ENCODE results near the gene KLK13. TPM values are rescaled to one million over a fixed set of nuclear protein-coding genes. Genes with fewer than 3 reads are reported as not detected.

The KLK13 gene
- total and polyA plus RNA-seq, 2 of the 13 experiments (the other 11 are each of a cell fraction or from before 2014, with no cell fraction given): 0.09 TPM; not detected in 1

GRCh38 chr19:51114087-51114729 is 49.3 kb upstream of the KLK13 start:
- Histone ChIP-seq H3K9ac (ENCODE audit: insufficient read depth, low read depth, low read length) (no peak overlapping the region), H3K9me3 (ENCODE audit: low read length) (no peaks in the 10 kb centered on the region), H3K79me2 (ENCODE audit: insufficient read depth, low read length) (no peaks in the 10 kb centered on the region), H3K4me3 (replicated peaks in 1 of 3; ENCODE audit: insufficient read depth in 1 of 3, low read depth in 2 of 3, low read length in 3 of 3) (no peak overlapping the region), H2AFZ (ENCODE audit: low read length) (no peak overlapping the region), H3K27me3 (ENCODE audit: control insufficient read depth in 1 of 2, insufficient read depth in 2 of 2, low read length in 2 of 2) (peaks cover 0 to 39% of the 10 kb centered on the region in 2 experiments; a peak in 3 of 5 replicates), H3K36me3 (replicated peaks in 1 of 2; ENCODE audit: control insufficient read depth in 1 of 2, insufficient read depth in 2 of 2, low read length in 2 of 2) (no peaks in the 10 kb centered on the region), H4K20me1 (ENCODE audit: insufficient read depth, low read length) (no peaks in the 10 kb centered on the region), H3K4me2 (ENCODE audit: low read depth, low read length) (no peak overlapping the region), H3K27ac (ENCODE audit: extremely low read length, insufficient read depth, low read length) (no peak overlapping the region), H3K4me1 (ENCODE audit: insufficient read depth, low read length) (no peaks in the 10 kb centered on the region)
- POLR2A ChIA-PET: no interaction called here
- 13% methylated on average over 4 of the region's 6 CpGs for WGBS (ENCODE audit: low lambda C conversion rate)
- BruUV-seq (replicated peaks): no TSS peak
- intact Hi-C loops (cut with micrococcal nuclease; ENCODE audit: unreplicated experiment): no loop called here
- no peak for FAIRE-seq
- no peak for ATAC-seq
- in situ Hi-C loops (cut with HindIII; ENCODE audit: extremely low pct_ligation_motif_present, low pct_unique_long_range_greater_than_20kb): no loop called here
- no peak for TF ChIP-seq FOXK2 (IDR thresholded peaks at IDR 0.05)
- no peak for TF ChIP-seq ZNF790 (CRISPR knock-in tag; IDR thresholded peaks at IDR 0.05; ENCODE audit: borderline replicate concordance)
- TF ChIP-seq, protein P1, sequence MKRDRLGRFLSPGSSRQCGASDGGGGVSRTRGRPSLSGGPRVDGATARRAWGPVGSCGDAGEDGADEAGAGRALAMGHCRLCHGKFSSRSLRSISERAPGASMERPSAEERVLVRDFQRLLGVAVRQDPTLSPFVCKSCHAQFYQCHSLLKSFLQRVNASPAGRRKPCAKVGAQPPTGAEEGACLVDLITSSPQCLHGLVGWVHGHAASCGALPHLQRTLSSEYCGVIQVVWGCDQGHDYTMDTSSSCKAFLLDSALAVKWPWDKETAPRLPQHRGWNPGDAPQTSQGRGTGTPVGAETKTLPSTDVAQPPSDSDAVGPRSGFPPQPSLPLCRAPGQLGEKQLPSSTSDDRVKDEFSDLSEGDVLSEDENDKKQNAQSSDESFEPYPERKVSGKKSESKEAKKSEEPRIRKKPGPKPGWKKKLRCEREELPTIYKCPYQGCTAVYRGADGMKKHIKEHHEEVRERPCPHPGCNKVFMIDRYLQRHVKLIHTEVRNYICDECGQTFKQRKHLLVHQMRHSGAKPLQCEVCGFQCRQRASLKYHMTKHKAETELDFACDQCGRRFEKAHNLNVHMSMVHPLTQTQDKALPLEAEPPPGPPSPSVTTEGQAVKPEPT (CRISPR knock-in tag; IDR thresholded peaks at IDR 0.05; ENCODE audit: low read depth): no peak
- TF ChIP-seq ZBTB8A (CRISPR knock-in tag; IDR thresholded peaks at IDR 0.05; ENCODE audit: borderline replicate concordance, low read depth): no peak
- TF ChIP-seq ZNF232 (CRISPR knock-in tag; IDR thresholded peaks at IDR 0.05; ENCODE audit: borderline replicate concordance): no peak
- TF ChIP-seq ZNF546 (CRISPR knock-in tag; conservative IDR thresholded peaks at IDR 0.05): no peak
- TF ChIP-seq, protein P2, sequence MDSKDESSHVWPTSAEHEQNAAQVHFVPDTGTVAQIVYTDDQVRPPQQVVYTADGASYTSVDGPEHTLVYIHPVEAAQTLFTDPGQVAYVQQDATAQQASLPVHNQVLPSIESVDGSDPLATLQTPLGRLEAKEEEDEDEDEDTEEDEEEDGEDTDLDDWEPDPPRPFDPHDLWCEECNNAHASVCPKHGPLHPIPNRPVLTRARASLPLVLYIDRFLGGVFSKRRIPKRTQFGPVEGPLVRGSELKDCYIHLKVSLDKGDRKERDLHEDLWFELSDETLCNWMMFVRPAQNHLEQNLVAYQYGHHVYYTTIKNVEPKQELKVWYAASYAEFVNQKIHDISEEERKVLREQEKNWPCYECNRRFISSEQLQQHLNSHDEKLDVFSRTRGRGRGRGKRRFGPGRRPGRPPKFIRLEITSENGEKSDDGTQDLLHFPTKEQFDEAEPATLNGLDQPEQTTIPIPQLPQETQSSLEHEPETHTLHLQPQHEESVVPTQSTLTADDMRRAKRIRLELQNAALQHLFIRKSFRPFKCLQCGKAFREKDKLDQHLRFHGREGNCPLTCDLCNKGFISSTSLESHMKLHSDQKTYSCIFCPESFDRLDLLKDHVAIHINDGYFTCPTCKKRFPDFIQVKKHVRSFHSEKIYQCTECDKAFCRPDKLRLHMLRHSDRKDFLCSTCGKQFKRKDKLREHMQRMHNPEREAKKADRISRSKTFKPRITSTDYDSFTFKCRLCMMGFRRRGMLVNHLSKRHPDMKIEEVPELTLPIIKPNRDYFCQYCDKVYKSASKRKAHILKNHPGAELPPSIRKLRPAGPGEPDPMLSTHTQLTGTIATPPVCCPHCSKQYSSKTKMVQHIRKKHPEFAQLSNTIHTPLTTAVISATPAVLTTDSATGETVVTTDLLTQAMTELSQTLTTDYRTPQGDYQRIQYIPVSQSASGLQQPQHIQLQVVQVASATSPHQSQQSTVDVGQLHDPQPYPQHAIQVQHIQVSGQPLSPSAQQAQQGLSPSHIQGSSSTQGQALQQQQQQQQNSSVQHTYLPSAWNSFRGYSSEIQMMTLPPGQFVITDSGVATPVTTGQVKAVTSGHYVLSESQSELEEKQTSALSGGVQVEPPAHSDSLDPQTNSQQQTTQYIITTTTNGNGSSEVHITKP (CRISPR knock-in tag; IDR thresholded peaks at IDR 0.05; ENCODE audit: low read depth): no peak
- no peak for TF ChIP-seq CEBPB (IDR thresholded peaks at IDR 0.05; ENCODE audit: borderline replicate concordance, low read depth, low read length)
- CTCF ChIA-PET (ENCODE audit: low intra/inter-chr PET ratio, low total read pairs): no interaction called here
- no peak for DNase-seq (ENCODE audit: low spot score)
